Measurements from ENCODE around the gene UNC5A. TPM values are rescaled to one million over a fixed set of nuclear protein-coding genes. Genes with fewer than 3 reads are reported as not detected.
A peak's percentile ranks its signal among the peaks of the same experiment; 100 is the strongest.

The UNC5A gene
- total RNA-seq, 1 donor from 2014 or later = 0.05 TPM

GRCh38 chr5:176851871-176852658 lies 41.7 kb downstream of the UNC5A start:
- ATAC-seq (ENCODE audit: poor library complexity) = peak; percentile 38
- intact Hi-C loops (cut with DNase I) = no loop called here
- no peak for DNase-seq

- ATAC-seq (ENCODE audit: poor library complexity) = no peak
- no peak for DNase-seq
- intact Hi-C loops (cut with DNase I) = no loop called here
These were observed 42.9 kb downstream of the UNC5A start for GRCh38 chr5:176853151-176853778.

- intact Hi-C loops (cut with DNase I) = no loop called here
- ATAC-seq (ENCODE audit: poor library complexity) = no peak
- no peak for DNase-seq
These were observed 43.8 kb downstream of the UNC5A start for GRCh38 chr5:176854164-176854563.

- DNase-seq (no peak), ATAC-seq (ENCODE audit: poor library complexity) (no peak)
- intact Hi-C loops (cut with DNase I) = no loop called here
These were observed 45.2 kb downstream of the UNC5A start for GRCh38 chr5:176855598-176855997.

GRCh38 chr5:176856746-176857145 lies 46.4 kb downstream of the UNC5A start:
- ATAC-seq (ENCODE audit: poor library complexity) = no peak
- no peak for DNase-seq
- intact Hi-C loops (cut with DNase I) = no loop called here

GRCh38 chr5:176857216-176857893 lies 47.0 kb downstream of the UNC5A start:
- intact Hi-C loops (cut with DNase I) = no loop called here
- no peak for ATAC-seq (ENCODE audit: poor library complexity)
- no peak for DNase-seq

- intact Hi-C loops (cut with DNase I) = no loop called here
- DNase-seq (no peak), ATAC-seq (ENCODE audit: poor library complexity) (no peak)
These were observed 47.5 kb downstream of the UNC5A start for GRCh38 chr5:176857894-176858273.

- ATAC-seq (ENCODE audit: poor library complexity) = no peak
- DNase-seq = no peak
- intact Hi-C loops (cut with DNase I) = no loop called here
These were observed 49.6 kb downstream of the UNC5A start for GRCh38 chr5:176859916-176860315.

- DNase-seq (no peak), ATAC-seq (ENCODE audit: poor library complexity) (no peak)
- intact Hi-C loops (cut with DNase I) = no loop called here
These were observed 50.0 kb downstream of the UNC5A start for GRCh38 chr5:176860381-176860780.

- no peak for DNase-seq
- intact Hi-C loops (cut with DNase I) = no loop called here
- no peak for ATAC-seq (ENCODE audit: poor library complexity)
These were observed 50.9 kb downstream of the UNC5A start for GRCh38 chr5:176861276-176861675.

- DNase-seq = no peak
- ATAC-seq (ENCODE audit: poor library complexity) = no peak
- intact Hi-C loops (cut with DNase I) = no loop called here
These were observed 52.1 kb downstream of the UNC5A start for GRCh38 chr5:176862330-176862995.

- intact Hi-C loops (cut with DNase I) = no loop called here
- DNase-seq (no peak), ATAC-seq (ENCODE audit: poor library complexity) (no peak)
These were observed 52.8 kb downstream of the UNC5A start for GRCh38 chr5:176863041-176863764.

GRCh38 chr5:176863765-176864098 lies 53.4 kb downstream of the UNC5A start:
- no peak for ATAC-seq (ENCODE audit: poor library complexity)
- intact Hi-C loops (cut with DNase I) = no loop called here
- no peak for DNase-seq

- intact Hi-C loops (cut with DNase I) = no loop called here
- ATAC-seq (ENCODE audit: poor library complexity) (no peak), DNase-seq (no peak)
These were observed 54.4 kb downstream of the UNC5A start for GRCh38 chr5:176864755-176865154.

GRCh38 chr5:176865964-176866363 lies 55.6 kb downstream of the UNC5A start:
- intact Hi-C loops (cut with DNase I) = no loop called here
- ATAC-seq (ENCODE audit: poor library complexity) (no peak), DNase-seq (no peak)

GRCh38 chr5:176866707-176867310 lies 56.5 kb downstream of the UNC5A start:
- intact Hi-C loops (cut with DNase I) = no loop called here
- ATAC-seq (ENCODE audit: poor library complexity) (no peak), DNase-seq (no peak)

- intact Hi-C loops (cut with DNase I) = no loop called here
- ATAC-seq (ENCODE audit: poor library complexity) (no peak), DNase-seq (no peak)
These were observed 57.8 kb downstream of the UNC5A start for GRCh38 chr5:176868126-176868525.

GRCh38 chr5:176868731-176869130 lies 58.4 kb downstream of the UNC5A start:
- DNase-seq (no peak), ATAC-seq (ENCODE audit: poor library complexity) (no peak)
- intact Hi-C loops (cut with DNase I) = no loop called here

Measured in Right ventricle myocardium superior (tissue), 1 donor.